Measurements from ENCODE around the gene CD5L. TPM values are rescaled to one million over a fixed set of nuclear protein-coding genes. Genes with fewer than 3 reads are reported as not detected.

CD5L gene
- total RNA-seq (2022; extraction: Qiagen RNA extraction; ENCODE audit: low read depth) = not detected in 5 replicates

DNA sequence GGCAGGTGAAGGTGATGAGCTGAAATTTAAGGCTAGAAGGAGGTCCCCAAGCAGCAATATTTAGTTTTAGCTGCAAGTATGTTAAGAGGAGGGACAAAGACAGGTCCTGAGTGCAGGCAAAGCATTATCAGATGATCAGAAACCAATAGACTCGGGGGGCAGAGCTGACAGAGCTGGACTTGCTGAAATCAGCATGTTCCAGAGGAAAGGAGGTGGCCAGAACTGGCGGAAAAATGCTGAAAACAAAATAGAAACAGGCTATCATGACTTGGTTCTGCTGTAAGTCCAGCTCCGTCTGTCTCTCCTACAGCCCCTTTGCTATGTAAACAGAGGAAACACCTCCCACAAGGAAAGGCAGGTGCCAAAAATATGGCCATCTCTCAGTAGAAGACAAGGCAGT, at the start of gene CD5L:
Gene CD5L (minus strand): TSS at position 101 of the 400 bp plus-strand sequence. CDS start 107 bp downstream, outside the sequence.

GRCh38 chr1:157819896-157820295, 21.7 kb downstream of the CD5L start, which contains the start of gene FCRL1:
FCRL1 (minus strand) TSS chr1:157820120; CDS start chr1:157820037, 83 bp downstream.

Other genes with a start within 250 kb of the CD5L start
- not detected in 5 replicates for gene FCRL4, start 243.7 kb downstream of the CD5L start, total RNA-seq (2022; extraction: Qiagen RNA extraction; ENCODE audit: low read depth)
- gene FCRL3, start 141.0 kb downstream of the CD5L start, total RNA-seq (2022; extraction: Qiagen RNA extraction; ENCODE audit: low read depth) = 0.02 TPM in 1 of 5 replicates, not detected in the others
- not detected in 5 replicates for gene FCRL2, start 64.7 kb downstream of the CD5L start, total RNA-seq (2022; extraction: Qiagen RNA extraction; ENCODE audit: low read depth)
- gene FCRL1, start 21.7 kb downstream of the CD5L start, total RNA-seq (2022; extraction: Qiagen RNA extraction; ENCODE audit: low read depth) = not detected in 5 replicates
- 18.6 to 31.5 TPM (median 26.4 TPM) in 5 replicates for gene KIRREL1, start 151.8 kb upstream of the CD5L start, total RNA-seq (2022; extraction: Qiagen RNA extraction; ENCODE audit: low read depth)

Data from A549 treated with GW870086 at 1 μM for 4 hours (cell line).